ENCODE results near the gene GNAO1. TPM values are rescaled to one million over a fixed set of nuclear protein-coding genes. Genes with fewer than 3 reads are reported as not detected.

GNAO1 gene
- total RNA-seq, 1 donor from 2014 or later, result 14.6 TPM

GRCh38 chr16:56258508-56259424 is 67.5 kb downstream of the GNAO1 start:
- H3K27ac Mint-ChIP-seq, result no peak overlapping the region
- no peaks in the 10 kb centered on the region for H3K9me3 Mint-ChIP-seq (ENCODE audit: low read depth)
- H3K4me3 Mint-ChIP-seq (ENCODE audit: low read depth), result no peak overlapping the region
- TF ChIP-seq CTCF (IDR thresholded peaks at IDR 0.05; ENCODE audit: unreplicated experiment), result no peak
- peaks cover 4% of the 10 kb centered on the region for H3K27me3 Mint-ChIP-seq
- DNase-seq (ENCODE audit: low spot score, unreplicated experiment), result no peak
- H3K4me1 Mint-ChIP-seq (ENCODE audit: low read depth), result peaks cover 9% of the 10 kb centered on the region
- H3K36me3 Mint-ChIP-seq (ENCODE audit: insufficient read depth), result no peaks in the 10 kb centered on the region

GRCh38 chr16:56259425-56259779 is 68.1 kb downstream of the GNAO1 start:
- peaks cover 15% of the 10 kb centered on the region for H3K4me1 Mint-ChIP-seq (ENCODE audit: low read depth)
- H3K27ac Mint-ChIP-seq, result no peak overlapping the region
- H3K4me3 Mint-ChIP-seq (ENCODE audit: low read depth), result no peak overlapping the region
- H3K9me3 Mint-ChIP-seq (ENCODE audit: low read depth), result no peaks in the 10 kb centered on the region
- TF ChIP-seq CTCF (IDR thresholded peaks at IDR 0.05; ENCODE audit: unreplicated experiment), result no peak
- H3K36me3 Mint-ChIP-seq (ENCODE audit: insufficient read depth), result no peaks in the 10 kb centered on the region
- peaks cover 4% of the 10 kb centered on the region for H3K27me3 Mint-ChIP-seq
- no peak for DNase-seq (ENCODE audit: low spot score, unreplicated experiment)

GRCh38 chr16:56260378-56261160 is 69.3 kb downstream of the GNAO1 start:
- no peak overlapping the region for H3K27ac Mint-ChIP-seq
- H3K36me3 Mint-ChIP-seq (ENCODE audit: insufficient read depth), result no peaks in the 10 kb centered on the region
- H3K27me3 Mint-ChIP-seq, result no peaks in the 10 kb centered on the region
- DNase-seq (ENCODE audit: low spot score, unreplicated experiment), result no peak
- no peaks in the 10 kb centered on the region for H3K9me3 Mint-ChIP-seq (ENCODE audit: low read depth)
- TF ChIP-seq CTCF (IDR thresholded peaks at IDR 0.05; ENCODE audit: unreplicated experiment), result no peak
- no peak overlapping the region for H3K4me3 Mint-ChIP-seq (ENCODE audit: low read depth)
- peaks cover 17% of the 10 kb centered on the region for H3K4me1 Mint-ChIP-seq (ENCODE audit: low read depth)

- H3K4me3 Mint-ChIP-seq (ENCODE audit: low read depth), result no peak overlapping the region
These were observed 70.4 kb downstream of the GNAO1 start for GRCh38 chr16:56261656-56262055.

More at GRCh38 chr16:56261656-56262055, 70.4 kb downstream of the GNAO1 start:
- no peaks in the 10 kb centered on the region for H3K36me3 Mint-ChIP-seq (ENCODE audit: insufficient read depth)
- H3K4me1 Mint-ChIP-seq (ENCODE audit: low read depth), result peaks cover 17% of the 10 kb centered on the region
- TF ChIP-seq CTCF (IDR thresholded peaks at IDR 0.05; ENCODE audit: unreplicated experiment), result no peak
- H3K27ac Mint-ChIP-seq, result peak overlapping the region; percentile 82
- no peaks in the 10 kb centered on the region for H3K27me3 Mint-ChIP-seq
- DNase-seq (ENCODE audit: low spot score, unreplicated experiment), result no peak
- H3K9me3 Mint-ChIP-seq (ENCODE audit: low read depth), result no peaks in the 10 kb centered on the region

Measured in progenitor cell of endocrine pancreas (in vitro differentiated cells).